Measurements from ENCODE around the gene CLEC16A. TPM values are rescaled to one million over a fixed set of nuclear protein-coding genes. Genes with fewer than 3 reads are reported as not detected.

The CLEC16A gene
- total RNA-seq, 2 experiments from 2014 or later, result 18.4 to 20.1 TPM

- no peak overlapping the region for H3K4me3 Mint-ChIP-seq
- H3K36me3 Mint-ChIP-seq (ENCODE audit: low read depth), result peaks cover 23% of the 10 kb centered on the region
- CTCF ChIA-PET, result interaction anchor here (0.8 to 0.9 kb wide), 2 partner anchors 12 to 205 kb away, joined by 3 to 4 read pairs; no protein-coding TSS in a partner anchor
- peaks cover 24% of the 10 kb centered on the region for H3K4me1 Mint-ChIP-seq (ENCODE audit: low read depth)
- H3K27me3 Mint-ChIP-seq (ENCODE audit: low read depth), result no peaks in the 10 kb centered on the region
- DNase-seq, result no peak
- no peaks in the 10 kb centered on the region for H3K9me3 Mint-ChIP-seq
- intact Hi-C loops (cut with micrococcal nuclease), result no loop called here
- no peak overlapping the region for H3K27ac Mint-ChIP-seq
Observed at GRCh38 chr16:11056090-11056992, 112.0 kb downstream of the CLEC16A start.

- no peak for DNase-seq
- H3K27me3 Mint-ChIP-seq (ENCODE audit: low read depth), result no peaks in the 10 kb centered on the region
- no peak overlapping the region for H3K4me3 Mint-ChIP-seq
- CTCF ChIA-PET, result interaction anchor here (0.9 kb wide), 1 partner anchor 11 kb away, joined by 4 read pairs; no protein-coding TSS in a partner anchor
- no peak overlapping the region for H3K27ac Mint-ChIP-seq
- H3K4me1 Mint-ChIP-seq (ENCODE audit: low read depth), result peaks cover 16% of the 10 kb centered on the region
- intact Hi-C loops (cut with micrococcal nuclease), result no loop called here
- peaks cover 22% of the 10 kb centered on the region for H3K36me3 Mint-ChIP-seq (ENCODE audit: low read depth)
- no peaks in the 10 kb centered on the region for H3K9me3 Mint-ChIP-seq
Observed at GRCh38 chr16:11056993-11057649, 112.8 kb downstream of the CLEC16A start.

GRCh38 chr16:11057711-11058345 is 113.5 kb downstream of the CLEC16A start:
- CTCF ChIA-PET, result no interaction called here
- no peaks in the 10 kb centered on the region for H3K27me3 Mint-ChIP-seq (ENCODE audit: low read depth)
- H3K36me3 Mint-ChIP-seq (ENCODE audit: low read depth), result peaks cover 19% of the 10 kb centered on the region
- no peak for DNase-seq
- H3K4me1 Mint-ChIP-seq (ENCODE audit: low read depth), result peaks cover 9% of the 10 kb centered on the region
- H3K4me3 Mint-ChIP-seq, result no peak overlapping the region
- no peak overlapping the region for H3K27ac Mint-ChIP-seq
- no peaks in the 10 kb centered on the region for H3K9me3 Mint-ChIP-seq
- intact Hi-C loops (cut with micrococcal nuclease), result no loop called here

GRCh38 chr16:11058832-11059231 is 114.5 kb downstream of the CLEC16A start:
- peaks cover 20% of the 10 kb centered on the region for H3K36me3 Mint-ChIP-seq (ENCODE audit: low read depth)
- no peaks in the 10 kb centered on the region for H3K27me3 Mint-ChIP-seq (ENCODE audit: low read depth)
- CTCF ChIA-PET, result interaction anchor here (0.6 kb wide), 1 partner anchor 63 kb away, joined by 3 read pairs; no protein-coding TSS in a partner anchor
- intact Hi-C loops (cut with micrococcal nuclease), result no loop called here
- no peak overlapping the region for H3K4me3 Mint-ChIP-seq
- DNase-seq, result no peak
- no peak overlapping the region for H3K27ac Mint-ChIP-seq
- no peaks in the 10 kb centered on the region for H3K9me3 Mint-ChIP-seq
- peaks cover 6% of the 10 kb centered on the region for H3K4me1 Mint-ChIP-seq (ENCODE audit: low read depth)

GRCh38 chr16:11059588-11059987 is 115.2 kb downstream of the CLEC16A start:
- Mint-ChIP-seq H3K4me1 (ENCODE audit: low read depth) (peaks cover 6% of the 10 kb centered on the region), H3K9me3 (no peaks in the 10 kb centered on the region), H3K4me3 (no peak overlapping the region), H3K27ac (no peak overlapping the region), H3K27me3 (ENCODE audit: low read depth) (no peaks in the 10 kb centered on the region), H3K36me3 (ENCODE audit: low read depth) (peaks cover 22% of the 10 kb centered on the region)
- CTCF ChIA-PET, result interaction anchor here (0.6 kb wide), 1 partner anchor 62 kb away, joined by 3 read pairs; no protein-coding TSS in a partner anchor
- intact Hi-C loops (cut with micrococcal nuclease), result no loop called here
- DNase-seq, result no peak

GRCh38 chr16:11060364-11060763 is 116.0 kb downstream of the CLEC16A start:
- Mint-ChIP-seq H3K9me3 (no peaks in the 10 kb centered on the region), H3K27me3 (ENCODE audit: low read depth) (no peaks in the 10 kb centered on the region), H3K36me3 (ENCODE audit: low read depth) (peaks cover 18% of the 10 kb centered on the region), H3K4me3 (no peak overlapping the region), H3K4me1 (ENCODE audit: low read depth) (peaks cover 6% of the 10 kb centered on the region), H3K27ac (no peak overlapping the region)
- DNase-seq, result no peak
- intact Hi-C loops (cut with micrococcal nuclease), result no loop called here
- CTCF ChIA-PET, result interaction anchor here (1.9 kb wide), 1 partner anchor 8 kb away, joined by 4 read pairs; no protein-coding TSS in a partner anchor

GRCh38 chr16:11060842-11061241 is 116.5 kb downstream of the CLEC16A start:
- H3K4me1 Mint-ChIP-seq (ENCODE audit: low read depth), result peaks cover 6% of the 10 kb centered on the region
- H3K4me3 Mint-ChIP-seq, result no peak overlapping the region
- H3K27ac Mint-ChIP-seq, result no peak overlapping the region
- intact Hi-C loops (cut with micrococcal nuclease), result no loop called here
- H3K27me3 Mint-ChIP-seq (ENCODE audit: low read depth), result no peaks in the 10 kb centered on the region
- CTCF ChIA-PET, result interaction anchor here (1.0 to 1.9 kb wide), 2 partner anchors 8 to 16 kb away, joined by 3 to 4 read pairs; no protein-coding TSS in a partner anchor
- no peaks in the 10 kb centered on the region for H3K9me3 Mint-ChIP-seq
- no peak for DNase-seq
- peaks cover 18% of the 10 kb centered on the region for H3K36me3 Mint-ChIP-seq (ENCODE audit: low read depth)

GRCh38 chr16:11061629-11062270 is 117.4 kb downstream of the CLEC16A start:
- Mint-ChIP-seq H3K36me3 (ENCODE audit: low read depth) (peaks cover 13% of the 10 kb centered on the region), H3K4me1 (ENCODE audit: low read depth) (peaks cover under 1% of the 10 kb centered on the region), H3K27ac (no peak overlapping the region), H3K9me3 (no peaks in the 10 kb centered on the region), H3K27me3 (ENCODE audit: low read depth) (no peaks in the 10 kb centered on the region), H3K4me3 (no peak overlapping the region)
- CTCF ChIA-PET, result interaction anchor here (1.0 to 1.9 kb wide), 2 partner anchors 9 to 15 kb away, joined by 3 to 4 read pairs; no protein-coding TSS in a partner anchor
- no peak for DNase-seq
- intact Hi-C loops (cut with micrococcal nuclease), result no loop called here

GRCh38 chr16:11063448-11064201 is 119.3 kb downstream of the CLEC16A start:
- peaks cover 15% of the 10 kb centered on the region for H3K36me3 Mint-ChIP-seq (ENCODE audit: low read depth)
- no peaks in the 10 kb centered on the region for H3K27me3 Mint-ChIP-seq (ENCODE audit: low read depth)
- H3K4me1 Mint-ChIP-seq (ENCODE audit: low read depth), result no peaks in the 10 kb centered on the region
- CTCF ChIA-PET, result no interaction called here
- intact Hi-C loops (cut with micrococcal nuclease), result no loop called here
- no peak overlapping the region for H3K4me3 Mint-ChIP-seq
- no peak for DNase-seq
- no peak overlapping the region for H3K27ac Mint-ChIP-seq
- no peaks in the 10 kb centered on the region for H3K9me3 Mint-ChIP-seq

GRCh38 chr16:11064202-11064540 is 119.8 kb downstream of the CLEC16A start:
- intact Hi-C loops (cut with micrococcal nuclease), result no loop called here
- no peak for DNase-seq
- Mint-ChIP-seq H3K4me3 (no peak overlapping the region), H3K9me3 (no peaks in the 10 kb centered on the region), H3K27ac (no peak overlapping the region), H3K4me1 (ENCODE audit: low read depth) (no peaks in the 10 kb centered on the region), H3K36me3 (ENCODE audit: low read depth) (peaks cover 15% of the 10 kb centered on the region), H3K27me3 (ENCODE audit: low read depth) (no peaks in the 10 kb centered on the region)
- CTCF ChIA-PET, result no interaction called here

GRCh38 chr16:11064851-11065250 is 120.5 kb downstream of the CLEC16A start:
- H3K27ac Mint-ChIP-seq, result no peak overlapping the region
- CTCF ChIA-PET, result no interaction called here
- H3K36me3 Mint-ChIP-seq (ENCODE audit: low read depth), result peaks cover 15% of the 10 kb centered on the region
- DNase-seq, result no peak
- H3K4me3 Mint-ChIP-seq, result no peak overlapping the region
- H3K4me1 Mint-ChIP-seq (ENCODE audit: low read depth), result no peaks in the 10 kb centered on the region
- no peaks in the 10 kb centered on the region for H3K9me3 Mint-ChIP-seq
- intact Hi-C loops (cut with micrococcal nuclease), result no loop called here
- no peaks in the 10 kb centered on the region for H3K27me3 Mint-ChIP-seq (ENCODE audit: low read depth)
